GM19455 (cell line): ENCODE results near the gene PIM3.

ENCODE experiments used
- ATAC-seq: cut with Tn5 transposase; IDR thresholded peaks from one replicate; pipeline ENCODE4 v1.9.1; 2021; ENCODE audit not compliant: unreplicated experiment

The PIM3 gene

DNA sequence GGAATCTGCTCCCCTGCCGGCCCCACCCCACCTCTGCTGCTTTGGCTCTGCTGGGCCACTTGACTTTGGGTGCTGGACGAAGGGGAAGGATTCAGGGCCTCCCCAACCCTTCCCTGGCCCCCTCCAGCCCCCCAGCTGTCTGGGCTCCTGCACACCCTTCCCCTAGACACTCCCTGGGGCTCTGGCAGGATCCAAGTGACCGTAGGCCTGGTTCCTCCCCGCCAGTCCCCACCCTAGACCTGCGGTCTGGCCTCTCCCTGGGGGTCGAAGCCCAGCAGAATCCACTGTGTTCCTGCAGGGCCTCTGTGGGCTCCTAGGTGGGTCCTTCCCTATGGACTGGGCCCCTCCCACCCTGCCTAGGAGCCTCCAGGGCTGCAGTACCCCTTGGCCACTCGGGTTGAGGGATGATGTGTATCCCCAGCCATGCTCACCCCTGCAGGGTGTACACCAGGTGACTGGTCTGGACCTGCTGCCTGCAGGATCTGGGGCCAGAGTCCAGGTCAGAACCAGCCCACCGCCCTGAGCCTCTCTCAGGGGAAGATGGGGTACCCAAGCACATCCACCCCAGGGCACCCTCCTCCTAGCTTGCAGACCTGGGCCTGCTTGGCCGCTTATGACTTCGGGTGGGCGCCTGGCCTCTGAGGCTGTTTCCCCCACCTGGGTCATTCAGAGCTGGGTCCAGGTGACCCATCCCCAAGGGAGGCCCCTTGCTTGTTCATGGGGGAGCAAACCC lies 5.6 kb downstream of the PIM3 start:
- no peak for ATAC-seq

- no peak for ATAC-seq
These were observed 6.5 kb downstream of the PIM3 start for GRCh38 chr22:49966774-49967705.

- ATAC-seq = no peak
These were observed 7.2 kb downstream of the PIM3 start for GRCh38 chr22:49967706-49968208.

- ATAC-seq = no peak
These were observed 7.8 kb downstream of the PIM3 start for GRCh38 chr22:49968313-49968830.

- no peak for ATAC-seq
These were observed 8.5 kb downstream of the PIM3 start for GRCh38 chr22:49968831-49969661.

DNA sequence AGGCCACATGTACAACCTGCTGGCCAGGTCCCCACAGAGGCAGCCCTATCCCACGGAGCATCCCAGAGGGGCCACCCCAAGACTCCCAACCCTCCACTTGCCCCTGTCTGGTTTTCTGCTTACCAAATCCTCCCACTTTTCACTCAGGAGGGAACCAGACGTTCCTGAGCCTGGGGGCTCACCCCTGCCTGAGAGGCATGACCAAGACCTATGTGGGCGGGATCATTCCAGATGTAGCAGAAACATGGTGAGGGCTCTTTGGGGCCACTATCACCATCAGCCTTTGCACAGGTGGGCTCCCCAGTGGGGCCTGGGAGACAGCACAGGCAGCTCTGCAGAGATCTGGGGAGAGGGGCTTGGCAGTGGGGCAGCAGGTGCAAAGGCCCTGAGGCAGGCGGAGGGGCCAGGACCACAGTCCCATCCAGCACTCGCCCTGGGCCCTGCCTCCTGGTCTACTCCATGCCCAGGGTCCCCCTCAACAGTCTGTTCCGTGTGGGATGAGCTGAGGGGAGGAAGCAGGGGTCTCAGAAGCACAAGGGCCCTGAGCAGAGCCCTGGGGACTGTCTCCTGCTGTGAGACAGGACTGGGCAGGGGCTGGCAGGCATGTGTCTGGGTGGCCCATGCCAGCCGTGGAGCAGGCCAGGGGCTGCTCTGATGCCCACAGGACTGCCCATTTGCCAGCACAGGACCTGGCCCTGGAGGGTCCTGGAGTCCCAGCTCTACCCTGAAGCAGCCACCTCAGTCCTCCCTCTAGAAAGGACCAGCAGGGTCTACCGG lies 9.4 kb downstream of the PIM3 start:
- no peak for ATAC-seq

GRCh38 chr22:49970528-49971231 lies 10.1 kb downstream of the PIM3 start:
- peak; percentile 46 for ATAC-seq

- ATAC-seq = peak; percentile 25
These were observed 10.9 kb downstream of the PIM3 start for GRCh38 chr22:49971232-49972162.

DNA sequence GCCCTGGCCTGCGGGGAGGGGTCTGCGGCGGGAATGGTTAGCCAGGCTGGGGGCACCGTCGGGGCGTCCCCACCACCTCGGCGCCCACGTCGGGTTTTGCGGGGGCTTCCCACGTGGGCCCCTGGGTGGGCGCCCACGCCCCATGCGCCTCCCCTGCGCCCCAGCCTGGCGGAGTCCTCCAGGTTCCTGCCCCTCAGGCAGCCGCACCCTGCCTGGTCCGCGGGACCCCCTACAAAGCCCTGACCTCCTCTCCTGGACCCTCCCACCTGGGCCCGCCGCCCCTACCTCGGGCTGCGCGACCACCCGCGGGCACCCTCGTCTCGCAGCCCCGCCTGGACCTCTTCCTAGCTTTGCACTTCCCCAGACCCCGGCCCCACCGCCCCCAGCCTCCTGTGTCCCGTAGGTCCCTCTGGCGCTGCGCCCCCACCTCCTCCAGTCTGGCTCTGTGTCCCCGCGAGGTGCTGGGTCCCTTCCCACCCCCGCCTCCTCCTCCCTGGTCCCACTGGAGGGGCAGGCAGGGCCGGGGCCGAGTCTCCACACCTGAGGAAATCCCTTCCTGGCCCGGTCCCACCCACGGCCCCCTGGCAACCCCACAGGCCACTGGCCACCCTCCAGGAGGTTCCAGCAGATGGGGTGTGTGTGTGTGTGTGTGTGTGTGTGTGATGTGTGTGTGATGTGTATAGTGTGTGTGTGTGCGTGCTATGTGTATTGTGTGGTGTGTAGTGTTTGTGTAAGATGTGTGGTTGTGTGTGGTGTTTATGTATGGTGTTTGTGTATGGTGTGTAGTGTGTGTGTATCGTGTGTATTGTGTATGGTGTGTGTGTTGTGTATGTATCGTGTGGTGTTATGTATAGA lies 11.8 kb downstream of the PIM3 start:
- no peak for ATAC-seq

GRCh38 chr22:49973018-49973961 lies 12.7 kb downstream of the PIM3 start:
- no peak for ATAC-seq

- no peak for ATAC-seq
These were observed 15.2 kb downstream of the PIM3 start for GRCh38 chr22:49975543-49976389.

GRCh38 chr22:49976439-49977175 lies 16.0 kb downstream of the PIM3 start:
- no peak for ATAC-seq

- ATAC-seq = no peak
These were observed 17.0 kb downstream of the PIM3 start for GRCh38 chr22:49977578-49977977.

DNA sequence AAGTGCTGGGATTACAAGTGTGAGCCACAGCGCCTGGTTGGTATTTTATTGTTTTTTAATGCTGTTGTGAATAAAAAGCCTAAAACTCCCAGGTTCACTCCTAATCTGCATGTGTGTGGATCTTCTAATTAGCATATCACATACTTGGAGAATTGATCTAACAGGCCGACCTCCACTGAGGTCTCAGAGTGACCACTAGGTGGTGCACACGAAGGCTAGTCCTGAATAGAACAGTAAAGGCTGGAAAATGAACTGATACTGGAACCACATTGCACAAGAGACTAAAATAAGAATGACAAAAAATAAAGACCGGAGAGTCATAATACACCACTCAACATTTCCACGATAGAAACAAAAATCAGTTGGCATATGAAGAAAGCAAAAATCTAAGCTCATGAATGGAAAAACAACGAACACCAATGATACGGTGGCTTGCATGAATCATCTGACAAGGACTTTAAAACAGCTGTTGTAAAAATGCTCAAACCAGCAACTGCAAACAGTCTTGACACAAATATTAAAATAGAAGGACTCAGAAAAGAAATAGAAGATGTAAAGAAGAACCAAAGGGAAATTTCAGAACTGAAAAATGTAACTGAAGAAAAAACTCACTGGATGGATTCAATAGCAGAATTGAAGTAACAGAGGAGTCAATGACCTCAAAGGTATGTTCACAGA lies 19.2 kb downstream of the PIM3 start:
- no peak for ATAC-seq
